ENCODE results near the gene MT1H. TPM values are rescaled to one million over a fixed set of nuclear protein-coding genes. Genes with fewer than 3 reads are reported as not detected.

Gene MT1H
- total and polyA plus RNA-seq, 2 of the 13 experiments (the other 11 are each of a cell fraction or from before 2014, with no cell fraction given) = 0.60 TPM; not detected in 1

DNA sequence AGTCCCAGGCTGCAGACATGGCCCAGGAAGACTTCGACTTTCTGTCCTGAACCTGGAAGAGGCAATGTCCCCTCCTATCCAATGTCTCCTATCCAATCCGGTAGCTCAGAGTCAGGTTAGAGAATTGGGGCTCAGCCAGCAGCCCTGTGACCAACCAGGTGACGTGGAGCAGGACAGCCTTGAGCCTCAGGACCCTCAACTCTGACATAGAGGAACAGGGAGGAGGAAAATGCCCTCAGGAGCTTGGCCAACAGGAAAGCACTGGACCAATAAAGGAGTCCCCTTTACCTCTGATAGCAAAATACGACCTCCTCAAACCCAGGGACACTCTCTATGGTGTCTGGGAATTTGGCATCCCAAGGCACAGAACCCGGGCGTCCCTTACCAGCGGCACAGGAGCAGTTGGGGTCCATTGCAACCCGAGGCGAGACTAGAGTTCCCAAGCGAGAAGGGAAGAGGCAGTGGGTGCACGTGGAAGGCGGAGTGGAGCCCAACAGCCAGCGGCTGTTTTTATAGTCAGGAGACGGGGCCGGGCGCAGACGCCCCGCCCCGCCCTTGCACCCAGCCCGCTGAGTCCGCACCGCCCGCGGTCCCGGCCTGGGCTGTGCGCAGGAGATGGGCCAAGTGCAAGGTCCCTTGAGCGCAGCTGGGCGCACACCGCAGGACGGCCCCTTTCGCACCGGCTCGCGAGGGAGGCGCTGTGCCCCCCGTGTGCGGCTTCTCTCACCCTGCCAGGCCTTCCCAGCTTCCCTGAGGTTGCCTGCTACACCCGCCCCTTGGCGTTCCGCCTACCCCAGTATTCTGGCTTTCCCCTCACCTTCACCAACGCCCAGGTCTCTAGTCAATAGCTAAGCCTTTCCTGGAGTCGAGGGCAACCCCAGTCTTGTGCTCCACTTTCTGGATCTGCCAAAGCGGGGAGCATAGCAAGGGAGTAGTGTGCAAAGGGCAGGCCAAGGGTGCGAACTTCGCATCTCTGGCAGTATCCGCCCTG, 1.7 kb upstream of the MT1H start, which contains the start of gene MT1G (continued):
- TF ChIP-seq, protein P1, sequence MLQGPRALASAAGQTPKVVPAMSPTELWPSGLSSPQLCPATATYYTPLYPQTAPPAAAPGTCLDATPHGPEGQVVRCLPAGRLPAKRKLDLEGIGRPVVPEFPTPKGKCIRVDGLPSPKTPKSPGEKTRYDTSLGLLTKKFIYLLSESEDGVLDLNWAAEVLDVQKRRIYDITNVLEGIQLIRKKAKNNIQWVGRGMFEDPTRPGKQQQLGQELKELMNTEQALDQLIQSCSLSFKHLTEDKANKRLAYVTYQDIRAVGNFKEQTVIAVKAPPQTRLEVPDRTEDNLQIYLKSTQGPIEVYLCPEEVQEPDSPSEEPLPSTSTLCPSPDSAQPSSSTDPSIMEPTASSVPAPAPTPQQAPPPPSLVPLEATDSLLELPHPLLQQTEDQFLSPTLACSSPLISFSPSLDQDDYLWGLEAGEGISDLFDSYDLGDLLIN (CRISPR knock-in tag; IDR thresholded peaks at IDR 0.05; ENCODE audit: borderline replicate concordance) = 0 out of 2 replicates have a peak, but pooled peaks have one; percentile 78
- TF ChIP-seq RAD21 (CRISPR knock-in tag; IDR thresholded peaks at IDR 0.05) = peak; percentile 53
- no peak for TF ChIP-seq HDAC6 (IDR thresholded peaks at IDR 0.05; ENCODE audit: low read depth, low read length)
- TF ChIP-seq GABPB1 (CRISPR knock-in tag; IDR thresholded peaks at IDR 0.05) = peak; percentile 55; the same call in 1 of the 2 replicates
- TF ChIP-seq SSRP1 (CRISPR knock-in tag; IDR thresholded peaks at IDR 0.05) = no peak
- TF ChIP-seq, protein P2, sequence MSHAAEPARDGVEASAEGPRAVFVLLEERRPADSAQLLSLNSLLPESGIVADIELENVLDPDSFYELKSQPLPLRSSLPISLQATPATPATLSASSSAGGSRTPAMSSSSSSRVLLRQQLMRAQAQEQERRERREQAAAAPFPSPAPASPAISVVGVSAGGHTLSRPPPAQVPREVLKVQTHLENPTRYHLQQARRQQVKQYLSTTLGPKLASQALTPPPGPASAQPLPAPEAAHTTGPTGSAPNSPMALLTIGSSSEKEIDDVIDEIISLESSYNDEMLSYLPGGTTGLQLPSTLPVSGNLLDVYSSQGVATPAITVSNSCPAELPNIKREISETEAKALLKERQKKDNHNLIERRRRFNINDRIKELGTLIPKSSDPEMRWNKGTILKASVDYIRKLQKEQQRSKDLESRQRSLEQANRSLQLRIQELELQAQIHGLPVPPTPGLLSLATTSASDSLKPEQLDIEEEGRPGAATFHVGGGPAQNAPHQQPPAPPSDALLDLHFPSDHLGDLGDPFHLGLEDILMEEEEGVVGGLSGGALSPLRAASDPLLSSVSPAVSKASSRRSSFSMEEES (CRISPR knock-in tag; IDR thresholded peaks at IDR 0.05) = 0 out of 2 replicates have a peak, but pooled peaks have one; percentile 16
- no peak for TF ChIP-seq AGO2 (optimal IDR thresholded peaks at IDR 0.05; ENCODE audit: low read depth, low read length)
- peak; percentile 56 for TF ChIP-seq MED8 (CRISPR knock-in tag; IDR thresholded peaks at IDR 0.05; ENCODE audit: insufficient replicate concordance)
- TF ChIP-seq ZFP91 (CRISPR knock-in tag; IDR thresholded peaks at IDR 0.05; ENCODE audit: borderline replicate concordance) = peak; percentile 83; the same call in 1 of the 2 replicates
- no peak; the same call in 1 of the 2 replicates for TF ChIP-seq GRHL1 (CRISPR knock-in tag; conservative IDR thresholded peaks at IDR 0.05)
- TF ChIP-seq ZNF34 (CRISPR knock-in tag; IDR thresholded peaks at IDR 0.05; ENCODE audit: borderline replicate concordance) = peak; percentile 91; the same call in 1 of the 2 replicates
- TF ChIP-seq ZNF740 (CRISPR knock-in tag; IDR thresholded peaks at IDR 0.05) = no peak
- TF ChIP-seq CREM (IDR thresholded peaks at IDR 0.05) = no peak
- TF ChIP-seq CREM (CRISPR knock-in tag; IDR thresholded peaks at IDR 0.05) = no peak
- 0 out of 2 replicates have a peak, but pooled peaks have one; percentile 58 for TF ChIP-seq ZNF512 (CRISPR knock-in tag; IDR thresholded peaks at IDR 0.05)
- TF ChIP-seq, protein P3, sequence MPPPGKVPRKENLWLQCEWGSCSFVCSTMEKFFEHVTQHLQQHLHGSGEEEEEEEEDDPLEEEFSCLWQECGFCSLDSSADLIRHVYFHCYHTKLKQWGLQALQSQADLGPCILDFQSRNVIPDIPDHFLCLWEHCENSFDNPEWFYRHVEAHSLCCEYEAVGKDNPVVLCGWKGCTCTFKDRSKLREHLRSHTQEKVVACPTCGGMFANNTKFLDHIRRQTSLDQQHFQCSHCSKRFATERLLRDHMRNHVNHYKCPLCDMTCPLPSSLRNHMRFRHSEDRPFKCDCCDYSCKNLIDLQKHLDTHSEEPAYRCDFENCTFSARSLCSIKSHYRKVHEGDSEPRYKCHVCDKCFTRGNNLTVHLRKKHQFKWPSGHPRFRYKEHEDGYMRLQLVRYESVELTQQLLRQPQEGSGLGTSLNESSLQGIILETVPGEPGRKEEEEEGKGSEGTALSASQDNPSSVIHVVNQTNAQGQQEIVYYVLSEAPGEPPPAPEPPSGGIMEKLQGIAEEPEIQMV (CRISPR knock-in tag; IDR thresholded peaks at IDR 0.05; ENCODE audit: low read depth) = peak; percentile 77; the same call in 1 of the 2 replicates

Measured in HepG2 (cell line).